ENCODE data around the gene GHITM.

GRCh38 chr10:84193846-84194423 is 54.6 kb downstream of the GHITM start:
- TF ChIP-seq CTCF (IDR thresholded peaks at IDR 0.05), result no peak
- no peak for TF ChIP-seq POLR2A (IDR thresholded peaks at IDR 0.05)
